Sigmoid colon (tissue), 4 donors: ENCODE results near the gene LMBR1L.

Source experiments
- CTCF ChIP-seq, 4 experiments: fragments of 450-650 bp in 3 of 4; fragments of 200-600 bp in 1 of 4; IDR thresholded peaks; one replicate each; pipeline ENCODE4 v1.5.1; 2016 to 2019; ENCODE audit warnings: antibody characterized with exemption in 4 of 4, mild to moderate bottlenecking in 3 of 4, moderate library complexity in 2 of 4
- EP300 ChIP-seq, 4 donors: sonication (generic); formaldehyde crosslinking; IDR thresholded peaks; one replicate each; pipeline ENCODE4 v1.6.1; 2017; ENCODE audit warnings: antibody characterized with exemption in 4 of 4
- POLR2A ChIP-seq, 2 donors: fragments of 450-650 bp; IDR thresholded peaks; one replicate each; pipeline ENCODE4 v1.6.1; 2016; ENCODE audit warnings: antibody characterized with exemption in 2 of 2, mild to moderate bottlenecking in 2 of 2, moderate library complexity in 2 of 2
- POLR2AphosphoS5 ChIP-seq, 4 donors: sonication (generic); formaldehyde crosslinking; IDR thresholded peaks; one replicate each; pipeline ENCODE4 v1.6.1; 2017; ENCODE audit warnings: antibody characterized with exemption in 4 of 4

- TF ChIP-seq POLR2A (IDR thresholded peaks at IDR 0.05) (no peak), CTCF (IDR thresholded peaks at IDR 0.05) (no peak), POLR2AphosphoS5 (IDR thresholded peaks at IDR 0.05) (no peak), EP300 (IDR thresholded peaks at IDR 0.05) (no peak)
Measured at GRCh38 chr12:49126852-49127763, 16.5 kb upstream of the LMBR1L start.
